Liver (tissue), 9 donors: ENCODE measurements around the gene TESPA1. TPM values are rescaled to one million over a fixed set of nuclear protein-coding genes. Genes with fewer than 3 reads are reported as not detected.

Experiments
- DNase-seq: peaks from one replicate; pipeline ENCODE4 v3.0.0-alpha.2; 2017; ENCODE audit warnings: low spot score
- H3K27ac ChIP-seq, 2 donors: one replicate each; pipeline ENCODE4 v1.7.0; 2013; ENCODE audit warnings: inconsistent platforms in 2 of 2, low read length in 2 of 2, control low read depth in 1 of 2, low read depth in 1 of 2, mild to moderate bottlenecking in 1 of 2
- H3K27me3 ChIP-seq, 4 donors: one replicate each; pipeline versions ENCODE4 v1.6.1 to v1.7.0; 2013; ENCODE audit warnings: low read length in 3 of 4, inconsistent platforms in 1 of 4, mild to moderate bottlenecking in 1 of 4, moderate library complexity in 1 of 4; ENCODE audit not compliant: control insufficient read depth in 4 of 4, insufficient read depth in 4 of 4
- H3K36me3 ChIP-seq, 4 donors: one replicate each; pipeline versions ENCODE4 v1.6.1 to v1.7.0; 2013; ENCODE audit warnings: low read length in 3 of 4, mild to moderate bottlenecking in 3 of 4, low read depth in 1 of 4, moderate library complexity in 1 of 4; ENCODE audit not compliant: control insufficient read depth in 4 of 4, insufficient read depth in 3 of 4
- H3K4me1 ChIP-seq, 4 donors: one replicate each; pipeline versions ENCODE4 v1.6.1 to v1.7.0; 2013; ENCODE audit warnings: low read length in 3 of 4, mild to moderate bottlenecking in 3 of 4, moderate library complexity in 1 of 4; ENCODE audit not compliant: control insufficient read depth in 4 of 4, insufficient read depth in 4 of 4
- H3K4me3 ChIP-seq, 3 donors: one replicate each; pipeline versions ENCODE4 v1.6.1 to v1.7.0; 2013; ENCODE audit warnings: low read length in 3 of 3, control low read depth in 1 of 3, low read depth in 1 of 3, mild to moderate bottlenecking in 1 of 3
- H3K9ac ChIP-seq, 2 donors: one replicate each; pipeline ENCODE4 v1.7.0; 2013; ENCODE audit warnings: low read length in 2 of 2, mild to moderate bottlenecking in 2 of 2, moderate library complexity in 2 of 2, control low read depth in 1 of 2, low read depth in 1 of 2
- H3K9me3 ChIP-seq, 4 donors: one replicate each; pipeline versions ENCODE4 v1.6.1 to v1.7.0; 2013; ENCODE audit warnings: low read length in 3 of 4; ENCODE audit not compliant: control insufficient read depth in 4 of 4
- ATF3 ChIP-seq: IDR thresholded peaks from 2 replicates; pipeline ENCODE4 v1.6.1; 2016; ENCODE audit warnings: antibody characterized with exemption
- CTCF ChIP-seq: fragments of 150-350 bp; IDR thresholded peaks from 2 replicates; pipeline ENCODE4 v1.5.1; 2017; ENCODE audit warnings: improper control_type of control experiment, low read depth, low read length; ENCODE audit not compliant: missing input control
- EGR1 ChIP-seq, 2 donors: IDR thresholded peaks; 2 replicates each; pipeline ENCODE4 v1.6.1; 2016 to 2018; ENCODE audit warnings: antibody characterized with exemption in 2 of 2, low read depth in 2 of 2
- FOXA2 ChIP-seq: IDR thresholded peaks from 2 replicates; pipeline ENCODE4 v1.6.1; 2016; ENCODE audit warnings: antibody characterized with exemption
- GABPA ChIP-seq, 2 donors: IDR thresholded peaks in 1 of 2; conservative IDR thresholded peaks in 1 of 2; 2 replicates each; pipeline ENCODE4 v1.6.1; 2016; ENCODE audit warnings: antibody characterized with exemption in 2 of 2, mild to moderate bottlenecking in 1 of 2, moderate library complexity in 1 of 2
- HNF4A ChIP-seq, 2 donors: conservative IDR thresholded peaks; 2 replicates each; pipeline ENCODE4 v1.6.1; 2016; ENCODE audit warnings: antibody characterized with exemption in 2 of 2, mild to moderate bottlenecking in 2 of 2
- HNF4G ChIP-seq: IDR thresholded peaks from 2 replicates; pipeline ENCODE4 v1.6.1; 2016; ENCODE audit warnings: antibody characterized with exemption
- JUND ChIP-seq, 2 donors: IDR thresholded peaks; 2 replicates each; pipeline ENCODE4 v1.6.1; 2016; ENCODE audit warnings: antibody characterized with exemption in 2 of 2
- MAX ChIP-seq: IDR thresholded peaks from 2 replicates; pipeline ENCODE4 v1.6.1; 2016; ENCODE audit warnings: antibody characterized with exemption
- NR2F2 ChIP-seq: IDR thresholded peaks from 2 replicates; pipeline ENCODE4 v1.6.1; 2016; ENCODE audit warnings: antibody characterized with exemption
- RAD21 ChIP-seq, 2 donors: IDR thresholded peaks; 2 replicates each; pipeline ENCODE4 v1.6.1; 2016; ENCODE audit warnings: antibody characterized with exemption in 2 of 2, mild to moderate bottlenecking in 2 of 2
- REST ChIP-seq: IDR thresholded peaks from 2 replicates; pipeline ENCODE4 v1.6.1; 2016; ENCODE audit warnings: antibody characterized with exemption, mild to moderate bottlenecking
- RXRA ChIP-seq, 2 donors: IDR thresholded peaks; 2 replicates each; pipeline ENCODE4 v1.6.1; 2017 to 2018; ENCODE audit warnings: antibody characterized with exemption in 2 of 2, mild to moderate bottlenecking in 1 of 2
- SP1 ChIP-seq: IDR thresholded peaks from 2 replicates; pipeline ENCODE4 v1.6.1; 2018; ENCODE audit warnings: antibody characterized with exemption, mild to moderate bottlenecking
- TAF1 ChIP-seq: conservative IDR thresholded peaks from 2 replicates; pipeline ENCODE4 v1.6.1; 2016; ENCODE audit warnings: antibody characterized with exemption, mild to moderate bottlenecking
- YY1 ChIP-seq: IDR thresholded peaks from 2 replicates; pipeline ENCODE4 v1.6.1; 2016; ENCODE audit warnings: antibody characterized with exemption, mild to moderate bottlenecking
- WGBS: extraction: QIAGEN DNeasy Blood & Tissue Kit; methylation state at CpG from one replicate; pipeline ENCODE4 v1.1.7; 2013; 5-methylcytosine and 5-hydroxymethylcytosine counted together
- polyA plus RNA-seq, 2 donors: library from polyadenylated mRNA; stranded (reverse) in 1 of 2; unstranded in 1 of 2; fragments of 200-250 nt in 1 of 2; fragments of >200 nt in 1 of 2; fragmentation: Nextera tagmentation in 1 of 2; extraction: Ambion mirVana in 1 of 2; gene quantifications; one replicate each; pipeline versions ENCODE4 v1.2.1 to v1.2.3, GENCODE V29; 2013 to 2015
- total RNA-seq, 2 donors: library from RNA; depleted of rRNA; stranded (reverse); fragments of >200 nt; gene quantifications; one replicate each; pipeline ENCODE4 v1.2.3, GENCODE V29; 2014
- donor health status: healthy.
- donor health status: healthy.
- donor health status: healthy.
- donor health status: healthy.
- donor health status: healthy.

TESPA1 gene
- total and polyA plus RNA-seq, 4 donors: 0.10 to 3.2 (median 0.42) TPM

GRCh38 chr12:55008944-55009585 is 24.5 kb upstream of the TESPA1 start:
- no peaks in the 10 kb centered on the region for H3K4me1 ChIP-seq
- H3K9ac ChIP-seq: no peak overlapping the region
- no peak overlapping the region for H3K27ac ChIP-seq
- no peaks in the 10 kb centered on the region for H3K36me3 ChIP-seq
- 53% methylated on average over 6 of the region's 6 CpGs for WGBS
- no peak overlapping the region for H3K4me3 ChIP-seq
- DNase-seq: no peak
- H3K27me3 ChIP-seq: peaks cover 0 to 3% (median 0%) of the 10 kb centered on the region in 4 donors
- no peak for TF ChIP-seq JUND (IDR thresholded peaks at IDR 0.05)
- no peak for TF ChIP-seq REST
- no peak for TF ChIP-seq HNF4A (conservative IDR thresholded peaks at IDR 0.05)
- TF ChIP-seq MAX: no peak
- no peak for TF ChIP-seq ATF3
- TF ChIP-seq EGR1 (IDR thresholded peaks at IDR 0.05; ENCODE audit: low read depth in 2 of 2): no peak
- no peak for TF ChIP-seq RXRA (IDR thresholded peaks at IDR 0.05)
- TF ChIP-seq SP1: no peak
- TF ChIP-seq TAF1: no peak
- no peak for TF ChIP-seq FOXA2
- no peak for TF ChIP-seq YY1
- no peak for TF ChIP-seq RAD21 (IDR thresholded peaks at IDR 0.05)
- TF ChIP-seq CTCF: no peak
- TF ChIP-seq HNF4G: no peak
- TF ChIP-seq GABPA (IDR thresholded peaks at IDR 0.05 in 1 of 2, conservative IDR thresholded peaks at IDR 0.05 in 1 of 2): no peak
- no peak for TF ChIP-seq NR2F2
- peaks cover 0 to 3% (median 0%) of the 10 kb centered on the region in 4 donors for H3K9me3 ChIP-seq

- Histone ChIP-seq H3K9ac (no peak overlapping the region), H3K27ac (no peak overlapping the region), H3K27me3 (peaks cover 0 to 14% (median 4%) of the 10 kb centered on the region in 4 donors), H3K4me1 (no peaks in the 10 kb centered on the region), H3K36me3 (no peaks in the 10 kb centered on the region), H3K4me3 (no peak overlapping the region), H3K9me3 (peaks cover 0 to 3% (median 0%) of the 10 kb centered on the region in 4 donors)
- 69% methylated on average over 2 of the region's 2 CpGs for WGBS
- TF ChIP-seq NR2F2: no peak
- TF ChIP-seq SP1: no peak
- no peak for TF ChIP-seq MAX
- TF ChIP-seq FOXA2: no peak
- no peak for DNase-seq
Measured at GRCh38 chr12:55002355-55002754, 17.8 kb upstream of the TESPA1 start.
